ENCODE measurements around the gene HS3ST3A1. TPM values are rescaled to one million over a fixed set of nuclear protein-coding genes. Genes with fewer than 3 reads are reported as not detected.

Gene HS3ST3A1
- total and polyA plus RNA-seq, 2 experiments from 2014 or later, result 5.4 to 24.1 TPM

DNA sequence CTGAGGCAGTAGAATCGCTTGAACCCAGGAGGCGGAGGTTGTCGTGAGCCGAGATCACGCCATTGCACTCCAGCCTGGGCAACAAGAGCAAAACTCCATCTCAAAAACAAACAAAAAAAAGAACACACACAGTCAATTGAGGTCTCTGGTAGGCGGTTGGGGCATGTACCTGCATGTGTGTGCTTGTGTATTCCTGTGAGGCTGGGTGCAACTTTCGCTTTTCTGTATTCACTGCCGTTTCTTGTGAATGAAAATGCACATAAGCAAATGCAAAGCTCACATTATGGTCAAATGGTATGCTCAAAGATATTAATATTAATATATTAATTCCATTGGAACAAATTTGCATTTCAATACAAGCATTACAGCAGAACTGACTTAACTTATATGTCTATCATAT is 20.9 kb downstream of the HS3ST3A1 start:
- H3K9me2 ChIP-seq (ENCODE audit: insufficient read depth), result no peaks in the 10 kb centered on the region
- peaks cover 2% of the 10 kb centered on the region for H3K27me3 Mint-ChIP-seq (ENCODE audit: insufficient read depth, low read depth, poor library complexity)
- H3F3A ChIP-seq (replicated peaks; ENCODE audit: low read depth), result no peaks in the 10 kb centered on the region
- no peak overlapping the region for H3K4me2 ChIP-seq
- H3K4me3 Mint-ChIP-seq, result no peak overlapping the region
- peaks cover 18% of the 10 kb centered on the region for H3K9me3 Mint-ChIP-seq
- TF ChIP-seq, protein P1, sequence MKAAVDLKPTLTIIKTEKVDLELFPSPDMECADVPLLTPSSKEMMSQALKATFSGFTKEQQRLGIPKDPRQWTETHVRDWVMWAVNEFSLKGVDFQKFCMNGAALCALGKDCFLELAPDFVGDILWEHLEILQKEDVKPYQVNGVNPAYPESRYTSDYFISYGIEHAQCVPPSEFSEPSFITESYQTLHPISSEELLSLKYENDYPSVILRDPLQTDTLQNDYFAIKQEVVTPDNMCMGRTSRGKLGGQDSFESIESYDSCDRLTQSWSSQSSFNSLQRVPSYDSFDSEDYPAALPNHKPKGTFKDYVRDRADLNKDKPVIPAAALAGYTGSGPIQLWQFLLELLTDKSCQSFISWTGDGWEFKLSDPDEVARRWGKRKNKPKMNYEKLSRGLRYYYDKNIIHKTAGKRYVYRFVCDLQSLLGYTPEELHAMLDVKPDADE (IDR thresholded peaks at IDR 0.05), result no peak
- TF ChIP-seq, protein P2, sequence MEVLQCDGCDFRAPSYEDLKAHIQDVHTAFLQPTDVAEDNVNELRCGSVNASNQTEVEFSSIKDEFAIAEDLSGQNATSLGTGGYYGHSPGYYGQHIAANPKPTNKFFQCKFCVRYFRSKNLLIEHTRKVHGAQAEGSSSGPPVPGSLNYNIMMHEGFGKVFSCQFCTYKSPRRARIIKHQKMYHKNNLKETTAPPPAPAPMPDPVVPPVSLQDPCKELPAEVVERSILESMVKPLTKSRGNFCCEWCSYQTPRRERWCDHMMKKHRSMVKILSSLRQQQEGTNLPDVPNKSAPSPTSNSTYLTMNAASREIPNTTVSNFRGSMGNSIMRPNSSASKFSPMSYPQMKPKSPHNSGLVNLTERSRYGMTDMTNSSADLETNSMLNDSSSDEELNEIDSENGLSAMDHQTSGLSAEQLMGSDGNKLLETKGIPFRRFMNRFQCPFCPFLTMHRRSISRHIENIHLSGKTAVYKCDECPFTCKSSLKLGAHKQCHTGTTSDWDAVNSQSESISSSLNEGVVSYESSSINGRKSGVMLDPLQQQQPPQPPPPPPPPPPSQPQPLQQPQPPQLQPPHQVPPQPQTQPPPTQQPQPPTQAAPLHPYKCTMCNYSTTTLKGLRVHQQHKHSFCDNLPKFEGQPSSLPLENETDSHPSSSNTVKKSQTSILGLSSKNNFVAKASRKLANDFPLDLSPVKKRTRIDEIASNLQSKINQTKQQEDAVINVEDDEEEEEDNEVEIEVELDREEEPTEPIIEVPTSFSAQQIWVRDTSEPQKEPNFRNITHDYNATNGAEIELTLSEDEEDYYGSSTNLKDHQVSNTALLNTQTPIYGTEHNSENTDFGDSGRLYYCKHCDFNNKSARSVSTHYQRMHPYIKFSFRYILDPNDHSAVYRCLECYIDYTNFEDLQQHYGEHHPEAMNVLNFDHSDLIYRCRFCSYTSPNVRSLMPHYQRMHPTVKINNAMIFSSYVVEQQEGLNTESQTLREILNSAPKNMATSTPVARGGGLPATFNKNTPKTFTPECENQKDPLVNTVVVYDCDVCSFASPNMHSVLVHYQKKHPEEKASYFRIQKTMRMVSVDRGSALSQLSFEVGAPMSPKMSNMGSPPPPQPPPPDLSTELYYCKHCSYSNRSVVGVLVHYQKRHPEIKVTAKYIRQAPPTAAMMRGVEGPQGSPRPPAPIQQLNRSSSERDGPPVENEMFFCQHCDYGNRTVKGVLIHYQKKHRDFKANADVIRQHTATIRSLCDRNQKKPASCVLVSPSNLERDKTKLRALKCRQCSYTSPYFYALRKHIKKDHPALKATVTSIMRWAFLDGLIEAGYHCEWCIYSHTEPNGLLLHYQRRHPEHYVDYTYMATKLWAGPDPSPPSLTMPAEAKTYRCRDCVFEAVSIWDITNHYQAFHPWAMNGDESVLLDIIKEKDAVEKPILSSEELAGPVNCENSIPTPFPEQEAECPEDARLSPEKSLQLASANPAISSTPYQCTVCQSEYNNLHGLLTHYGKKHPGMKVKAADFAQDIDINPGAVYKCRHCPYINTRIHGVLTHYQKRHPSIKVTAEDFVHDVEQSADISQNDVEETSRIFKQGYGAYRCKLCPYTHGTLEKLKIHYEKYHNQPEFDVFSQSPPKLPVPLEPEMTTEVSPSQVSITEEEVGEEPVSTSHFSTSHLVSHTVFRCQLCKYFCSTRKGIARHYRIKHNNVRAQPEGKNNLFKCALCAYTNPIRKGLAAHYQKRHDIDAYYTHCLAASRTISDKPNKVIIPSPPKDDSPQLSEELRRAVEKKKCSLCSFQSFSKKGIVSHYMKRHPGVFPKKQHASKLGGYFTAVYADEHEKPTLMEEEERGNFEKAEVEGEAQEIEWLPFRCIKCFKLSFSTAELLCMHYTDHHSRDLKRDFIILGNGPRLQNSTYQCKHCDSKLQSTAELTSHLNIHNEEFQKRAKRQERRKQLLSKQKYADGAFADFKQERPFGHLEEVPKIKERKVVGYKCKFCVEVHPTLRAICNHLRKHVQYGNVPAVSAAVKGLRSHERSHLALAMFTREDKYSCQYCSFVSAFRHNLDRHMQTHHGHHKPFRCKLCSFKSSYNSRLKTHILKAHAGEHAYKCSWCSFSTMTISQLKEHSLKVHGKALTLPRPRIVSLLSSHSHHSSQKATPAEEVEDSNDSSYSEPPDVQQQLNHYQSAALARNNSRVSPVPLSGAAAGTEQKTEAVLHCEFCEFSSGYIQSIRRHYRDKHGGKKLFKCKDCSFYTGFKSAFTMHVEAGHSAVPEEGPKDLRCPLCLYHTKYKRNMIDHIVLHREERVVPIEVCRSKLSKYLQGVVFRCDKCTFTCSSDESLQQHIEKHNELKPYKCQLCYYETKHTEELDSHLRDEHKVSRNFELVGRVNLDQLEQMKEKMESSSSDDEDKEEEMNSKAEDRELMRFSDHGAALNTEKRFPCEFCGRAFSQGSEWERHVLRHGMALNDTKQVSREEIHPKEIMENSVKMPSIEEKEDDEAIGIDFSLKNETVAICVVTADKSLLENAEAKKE (CRISPR knock-in tag; IDR thresholded peaks at IDR 0.05), result no peak
- TF ChIP-seq POLR2AphosphoS5 (IDR thresholded peaks at IDR 0.05; ENCODE audit: low read depth), result no peak
- no peak for TF ChIP-seq ZNF331 (CRISPR knock-in tag; IDR thresholded peaks at IDR 0.05; ENCODE audit: low read depth)
- no peak for TF ChIP-seq ZNF114 (CRISPR knock-in tag; IDR thresholded peaks at IDR 0.05)
- TF ChIP-seq CREB1 (CRISPR knock-in tag; IDR thresholded peaks at IDR 0.05; ENCODE audit: low read depth), result no peak
- no peak for TF ChIP-seq STAT1 (IDR thresholded peaks at IDR 0.05; ENCODE audit: unreplicated experiment)
- TF ChIP-seq, protein P3, sequence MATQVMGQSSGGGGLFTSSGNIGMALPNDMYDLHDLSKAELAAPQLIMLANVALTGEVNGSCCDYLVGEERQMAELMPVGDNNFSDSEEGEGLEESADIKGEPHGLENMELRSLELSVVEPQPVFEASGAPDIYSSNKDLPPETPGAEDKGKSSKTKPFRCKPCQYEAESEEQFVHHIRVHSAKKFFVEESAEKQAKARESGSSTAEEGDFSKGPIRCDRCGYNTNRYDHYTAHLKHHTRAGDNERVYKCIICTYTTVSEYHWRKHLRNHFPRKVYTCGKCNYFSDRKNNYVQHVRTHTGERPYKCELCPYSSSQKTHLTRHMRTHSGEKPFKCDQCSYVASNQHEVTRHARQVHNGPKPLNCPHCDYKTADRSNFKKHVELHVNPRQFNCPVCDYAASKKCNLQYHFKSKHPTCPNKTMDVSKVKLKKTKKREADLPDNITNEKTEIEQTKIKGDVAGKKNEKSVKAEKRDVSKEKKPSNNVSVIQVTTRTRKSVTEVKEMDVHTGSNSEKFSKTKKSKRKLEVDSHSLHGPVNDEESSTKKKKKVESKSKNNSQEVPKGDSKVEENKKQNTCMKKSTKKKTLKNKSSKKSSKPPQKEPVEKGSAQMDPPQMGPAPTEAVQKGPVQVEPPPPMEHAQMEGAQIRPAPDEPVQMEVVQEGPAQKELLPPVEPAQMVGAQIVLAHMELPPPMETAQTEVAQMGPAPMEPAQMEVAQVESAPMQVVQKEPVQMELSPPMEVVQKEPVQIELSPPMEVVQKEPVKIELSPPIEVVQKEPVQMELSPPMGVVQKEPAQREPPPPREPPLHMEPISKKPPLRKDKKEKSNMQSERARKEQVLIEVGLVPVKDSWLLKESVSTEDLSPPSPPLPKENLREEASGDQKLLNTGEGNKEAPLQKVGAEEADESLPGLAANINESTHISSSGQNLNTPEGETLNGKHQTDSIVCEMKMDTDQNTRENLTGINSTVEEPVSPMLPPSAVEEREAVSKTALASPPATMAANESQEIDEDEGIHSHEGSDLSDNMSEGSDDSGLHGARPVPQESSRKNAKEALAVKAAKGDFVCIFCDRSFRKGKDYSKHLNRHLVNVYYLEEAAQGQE (IDR thresholded peaks at IDR 0.05; ENCODE audit: unreplicated experiment), result no peak
- ATAC-seq (no peak), DNase-seq (ENCODE audit: low spot score) (no peak)
- H3K27me3 ChIP-seq (ENCODE audit: insufficient read depth), result no peaks in the 10 kb centered on the region
- H4K20me1 ChIP-seq (replicated peaks; ENCODE audit: insufficient read depth), result no peaks in the 10 kb centered on the region
- peaks cover 19% of the 10 kb centered on the region for H3K36me3 Mint-ChIP-seq (ENCODE audit: low read depth)
- H3K4me1 Mint-ChIP-seq, result peaks cover 28% of the 10 kb centered on the region
- no peak overlapping the region for H2AFZ ChIP-seq
- H3K4me3 ChIP-seq, result no peak overlapping the region
- H3K4me1 ChIP-seq (ENCODE audit: insufficient read depth), result peaks cover 26% of the 10 kb centered on the region; the same call in 1 of the 2 replicates
- H3K27ac Mint-ChIP-seq, result no peak overlapping the region
- no peaks in the 10 kb centered on the region for H3K36me3 ChIP-seq (ENCODE audit: insufficient read depth)
- H3K27ac ChIP-seq (ENCODE audit: low read depth), result no peak overlapping the region
- peaks cover 8% of the 10 kb centered on the region; the same call in 1 of the 2 replicates for H3K79me2 ChIP-seq (replicated peaks; ENCODE audit: insufficient read depth)
